Inferior parietal cortex (tissue), 1 donor: Measurements from ENCODE around the gene LRRC4C.

ENCODE experiments used
- DNase-seq: peaks from one replicate; pipeline ENCODE4 v3.0.0-alpha.2; 2016; ENCODE audit errors: extremely low spot score

Gene LRRC4C

GRCh38 chr11:41254966-41255365 lies 204.5 kb downstream of the LRRC4C start:
- DNase-seq = no peak

GRCh38 chr11:41250408-41250935 lies 209.0 kb downstream of the LRRC4C start:
- DNase-seq = no peak

- DNase-seq = no peak
These were observed 211.8 kb downstream of the LRRC4C start for GRCh38 chr11:41247621-41248020.

GRCh38 chr11:41246399-41246745 lies 213.1 kb downstream of the LRRC4C start:
- DNase-seq = no peak

GRCh38 chr11:41245704-41246398 lies 213.6 kb downstream of the LRRC4C start:
- DNase-seq = no peak

- no peak for DNase-seq
These were observed 214.3 kb downstream of the LRRC4C start for GRCh38 chr11:41245184-41245583.

- no peak for DNase-seq
These were observed 222.1 kb downstream of the LRRC4C start for GRCh38 chr11:41237382-41237781.

GRCh38 chr11:41235668-41236067 lies 223.8 kb downstream of the LRRC4C start:
- DNase-seq = no peak

- DNase-seq = no peak
These were observed 233.4 kb downstream of the LRRC4C start for GRCh38 chr11:41225856-41226633.

GRCh38 chr11:41222236-41222635 lies 237.2 kb downstream of the LRRC4C start:
- DNase-seq = no peak

- no peak for DNase-seq
These were observed 253.1 kb downstream of the LRRC4C start for GRCh38 chr11:41206388-41206787.

- DNase-seq = peak; percentile 72
These were observed 258.3 kb downstream of the LRRC4C start for GRCh38 chr11:41201156-41201555.

- no peak for DNase-seq
These were observed 268.9 kb downstream of the LRRC4C start for GRCh38 chr11:41190437-41191082.

GRCh38 chr11:41189701-41190436 lies 269.6 kb downstream of the LRRC4C start:
- peak; percentile 62 for DNase-seq

GRCh38 chr11:41177791-41178190 lies 281.7 kb downstream of the LRRC4C start:
- DNase-seq = no peak

- DNase-seq = no peak
These were observed 284.0 kb downstream of the LRRC4C start for GRCh38 chr11:41175304-41175972.

GRCh38 chr11:41146326-41146725 lies 313.1 kb downstream of the LRRC4C start:
- no peak for DNase-seq

- DNase-seq = no peak
These were observed 314.0 kb downstream of the LRRC4C start for GRCh38 chr11:41145420-41145819.

GRCh38 chr11:41134971-41135370 lies 324.5 kb downstream of the LRRC4C start:
- no peak for DNase-seq

GRCh38 chr11:41133023-41133422 lies 326.4 kb downstream of the LRRC4C start:
- no peak for DNase-seq

- no peak for DNase-seq
These were observed 337.9 kb downstream of the LRRC4C start for GRCh38 chr11:41121600-41121999.
